Mononuclear cell (primary cell): ENCODE results near the gene CERS6. TPM values are rescaled to one million over a fixed set of nuclear protein-coding genes. Genes with fewer than 3 reads are reported as not detected.

Experiments used
- H3K27me3 ChIP-seq: 2 replicates; pipeline ENCODE4 v1.6.0; 2011; ENCODE audit warnings: low read length, control low read depth; ENCODE audit not compliant: insufficient read depth
- H3K4me1 ChIP-seq: 2 replicates; pipeline ENCODE4 v1.5.1; 2011; ENCODE audit warnings: mild to moderate bottlenecking, low read length, control low read depth; ENCODE audit not compliant: insufficient read depth
- H3K4me3 ChIP-seq: 2 replicates; pipeline ENCODE4 v1.5.1; 2011; ENCODE audit warnings: mild to moderate bottlenecking, low read length, moderate library complexity
- H3K9me3 ChIP-seq: 2 replicates; pipeline ENCODE4 v1.5.1; 2011; ENCODE audit warnings: low read depth, mild to moderate bottlenecking, control low read depth, low read length
- total RNA-seq: library from RNA; depleted of rRNA; stranded (reverse); fragments of >200 nt; gene quantifications from one replicate; pipeline ENCODE4 v1.2.3, GENCODE V29; 2012

Gene CERS6
- total RNA-seq, 1 donor = 28.2 TPM

- H3K9me3 ChIP-seq = no peaks in the 10 kb centered on the region
- H3K4me1 ChIP-seq = no peaks in the 10 kb centered on the region
- H3K4me3 ChIP-seq = no peak overlapping the region
- no peaks in the 10 kb centered on the region for H3K27me3 ChIP-seq
Observed at GRCh38 chr2:168819050-168819715, 363.1 kb downstream of the CERS6 start.

GRCh38 chr2:168819829-168820489 is 363.9 kb downstream of the CERS6 start:
- Histone ChIP-seq H3K4me1 (no peaks in the 10 kb centered on the region), H3K4me3 (no peak overlapping the region), H3K9me3 (no peaks in the 10 kb centered on the region), H3K27me3 (no peaks in the 10 kb centered on the region)

- Histone ChIP-seq H3K9me3 (no peaks in the 10 kb centered on the region), H3K4me1 (no peaks in the 10 kb centered on the region), H3K27me3 (no peaks in the 10 kb centered on the region), H3K4me3 (no peak overlapping the region)
Observed at GRCh38 chr2:168821577-168821976, 365.5 kb downstream of the CERS6 start.

DNA sequence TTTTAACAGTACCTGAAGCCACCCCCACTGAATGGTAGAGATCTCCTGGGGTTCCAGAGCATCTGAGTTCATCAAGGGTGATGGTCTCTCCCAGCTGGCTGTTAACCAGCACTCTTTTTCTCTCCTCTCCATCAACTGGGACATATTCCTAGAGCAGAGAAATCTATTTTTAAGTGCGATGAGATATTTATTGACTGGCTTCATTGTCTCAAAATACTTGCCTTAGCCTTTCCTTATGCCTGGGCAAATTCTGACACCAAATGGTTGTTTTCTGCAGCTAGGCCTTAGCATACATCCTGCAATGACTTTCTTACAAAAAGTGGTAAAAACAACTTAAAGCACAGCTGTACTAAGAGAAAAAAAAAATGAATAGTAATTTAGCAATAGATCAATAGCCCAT is 365.9 kb downstream of the CERS6 start:
- Histone ChIP-seq H3K27me3 (no peaks in the 10 kb centered on the region), H3K4me1 (no peaks in the 10 kb centered on the region), H3K4me3 (no peak overlapping the region), H3K9me3 (no peaks in the 10 kb centered on the region)

Other genes with a start within 250 kb of the CERS6 start
- 12.6 TPM for gene STK39, start 208.7 kb upstream of the CERS6 start, total RNA-seq